ENCODE measurements around the gene FMNL3. TPM values are rescaled to one million over a fixed set of nuclear protein-coding genes. Genes with fewer than 3 reads are reported as not detected.

The FMNL3 gene
- total RNA-seq, 1 donor from 2014 or later = 148 TPM

DNA sequence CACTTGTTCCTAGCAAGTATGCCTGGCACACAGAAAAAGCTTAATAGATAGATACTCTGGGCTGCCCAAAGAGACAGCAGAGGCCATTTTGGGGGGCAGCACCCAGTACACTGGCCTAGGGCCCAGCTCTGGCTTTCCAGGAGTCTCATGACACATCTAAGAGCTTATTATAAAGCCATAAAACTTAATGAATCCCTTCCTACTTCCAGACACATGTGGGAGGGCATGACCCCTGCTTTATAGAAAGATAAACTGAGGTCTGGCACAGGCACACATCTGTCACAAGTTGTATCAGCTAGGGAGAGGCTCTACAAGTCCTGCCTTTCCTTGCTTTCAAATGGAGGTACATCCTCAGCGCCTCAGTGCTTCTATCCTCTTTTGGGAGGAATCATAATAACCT is 27.1 kb downstream of the FMNL3 start:
- no peak for DNase-seq (ENCODE audit: extremely low read depth, low read depth, low spot score)

DNA sequence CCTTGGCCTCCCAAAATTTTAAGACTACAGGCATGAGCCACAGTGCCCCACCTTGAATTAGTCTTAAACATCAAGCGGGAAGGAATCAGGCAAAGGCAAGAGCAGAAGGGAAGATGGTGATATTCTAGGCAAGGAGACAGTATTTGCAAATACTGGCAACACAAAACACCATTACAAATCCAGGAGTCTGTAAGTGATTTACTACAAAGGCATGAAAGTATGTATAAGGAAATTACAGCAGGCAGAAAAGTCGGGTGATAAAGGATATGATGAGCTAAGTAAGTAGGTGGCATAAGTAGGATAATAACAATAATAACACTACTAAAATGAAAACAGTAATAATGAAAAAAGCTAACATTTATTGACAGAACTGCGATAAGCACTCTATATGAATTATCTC is 28.5 kb downstream of the FMNL3 start:
- no peak for DNase-seq (ENCODE audit: extremely low read depth, low read depth, low spot score)

- no peak for DNase-seq (ENCODE audit: extremely low read depth, low read depth, low spot score)
Observed at GRCh38 chr12:49675137-49675536, 32.1 kb downstream of the FMNL3 start.

DNA sequence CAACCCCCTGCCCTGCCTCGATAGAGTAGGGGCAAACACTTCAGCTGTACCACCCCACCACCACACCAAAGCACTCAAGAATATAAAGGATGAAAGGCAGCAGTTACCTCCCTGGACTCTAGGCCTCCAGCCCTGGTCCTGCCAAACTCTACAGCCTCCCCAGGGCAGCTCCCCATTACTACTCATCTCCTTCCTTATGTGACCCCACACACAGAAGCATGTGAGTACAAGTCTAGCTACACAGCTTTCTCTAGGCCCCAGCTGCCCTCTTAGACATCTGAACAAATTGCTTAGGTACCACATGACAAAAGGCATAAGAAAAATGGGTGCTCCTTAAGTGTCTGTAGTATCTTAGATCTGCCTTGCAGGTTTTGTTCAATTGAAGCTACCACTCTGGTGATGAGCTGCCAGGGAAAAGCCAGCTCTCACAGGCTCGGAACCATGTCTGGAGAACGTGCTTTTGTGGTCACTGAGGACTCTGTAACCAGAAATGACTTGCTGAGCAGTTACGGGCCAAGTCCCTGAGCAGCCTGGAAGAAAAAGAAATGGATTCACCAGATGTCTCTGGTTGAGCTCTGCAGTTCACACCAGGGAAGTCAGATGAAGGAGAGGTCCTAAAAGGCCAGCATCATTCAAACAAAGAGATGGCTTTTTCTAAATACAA is 32.8 kb downstream of the FMNL3 start:
- no peak for DNase-seq (ENCODE audit: extremely low read depth, low read depth, low spot score)

- DNase-seq (ENCODE audit: extremely low read depth, low read depth, low spot score) = no peak
Observed at GRCh38 chr12:49673446-49674317, 33.5 kb downstream of the FMNL3 start.

DNA sequence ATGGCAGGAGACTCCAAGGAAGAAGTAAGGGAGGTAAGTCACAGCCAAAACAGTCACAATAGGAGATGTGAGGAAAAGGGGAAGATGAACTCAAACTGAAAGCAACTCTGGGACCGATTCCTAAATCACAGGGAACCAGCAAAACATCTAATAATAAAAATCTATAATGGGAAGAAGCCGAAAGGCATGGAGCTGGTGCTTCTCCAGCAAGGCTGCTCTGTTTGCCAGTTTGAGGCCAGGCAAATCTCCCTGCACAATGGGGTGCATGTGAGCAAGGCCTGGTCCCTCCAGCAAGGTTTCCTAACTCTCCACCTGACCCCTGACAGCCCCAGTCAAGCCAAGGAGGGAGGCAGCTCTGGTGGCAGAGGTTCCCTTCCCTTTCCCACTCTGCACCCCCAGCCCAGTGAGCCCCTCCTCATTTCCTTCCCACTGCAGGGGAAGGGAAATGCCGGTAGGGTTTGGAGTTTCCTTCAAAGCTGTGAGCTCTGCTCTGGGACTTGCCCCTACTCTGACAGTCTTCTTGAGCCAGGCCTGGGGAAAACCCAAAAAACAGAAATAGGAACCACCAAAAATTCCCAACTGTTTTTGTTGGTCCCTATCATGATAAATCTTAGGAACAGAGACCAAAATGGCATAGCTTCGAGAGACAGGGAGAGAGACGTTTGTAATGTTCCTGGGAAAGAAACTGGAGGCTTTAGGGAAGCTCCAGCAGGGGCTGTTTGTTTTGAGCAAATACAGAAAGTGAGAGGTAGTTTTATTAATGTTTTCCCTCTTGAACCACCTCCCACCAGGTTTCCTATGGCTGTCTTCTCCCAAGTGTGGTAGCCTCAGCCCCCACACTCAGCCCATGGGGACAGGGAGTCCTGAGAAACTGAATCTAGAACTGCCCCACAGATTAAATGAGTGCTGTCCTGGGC is 34.6 kb downstream of the FMNL3 start:
- no peak for DNase-seq (ENCODE audit: extremely low read depth, low read depth, low spot score)

DNA sequence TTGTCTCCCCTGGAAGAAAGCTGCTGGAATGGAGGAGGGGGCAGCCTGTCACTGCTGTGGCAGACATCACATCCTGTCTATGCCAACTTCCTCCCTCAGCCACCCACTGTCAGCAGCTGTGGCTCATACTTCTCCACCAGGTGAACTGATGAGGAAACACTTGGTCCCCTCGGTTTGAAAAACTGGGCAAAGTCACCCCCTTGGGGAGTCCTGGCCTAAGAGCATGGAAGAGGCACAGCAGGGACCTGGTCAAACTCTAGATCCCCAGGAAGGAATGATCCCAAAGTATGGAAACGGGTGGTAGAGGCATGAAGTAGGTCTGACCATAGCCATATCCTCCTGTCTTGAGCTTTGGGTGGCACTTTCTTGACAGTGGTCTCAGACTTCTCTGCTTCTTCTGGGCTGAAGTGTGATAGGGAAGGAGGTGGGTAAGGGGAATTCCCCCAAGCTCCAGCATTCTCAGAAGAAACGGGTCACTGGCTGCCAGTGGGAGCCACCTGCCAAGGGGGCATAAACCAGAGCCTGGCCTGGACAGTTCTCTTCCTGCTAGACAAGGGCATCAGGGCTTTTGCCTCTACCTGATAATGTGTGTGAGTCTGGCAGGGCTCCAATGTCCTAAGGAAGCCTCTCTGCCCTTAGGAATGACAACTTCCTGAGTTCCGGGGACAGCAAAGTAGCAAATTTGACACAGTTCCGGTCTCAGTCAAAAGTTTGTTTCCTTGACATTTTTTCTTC is 36.0 kb downstream of the FMNL3 start:
- DNase-seq (ENCODE audit: extremely low read depth, low read depth, low spot score) = no peak

DNA sequence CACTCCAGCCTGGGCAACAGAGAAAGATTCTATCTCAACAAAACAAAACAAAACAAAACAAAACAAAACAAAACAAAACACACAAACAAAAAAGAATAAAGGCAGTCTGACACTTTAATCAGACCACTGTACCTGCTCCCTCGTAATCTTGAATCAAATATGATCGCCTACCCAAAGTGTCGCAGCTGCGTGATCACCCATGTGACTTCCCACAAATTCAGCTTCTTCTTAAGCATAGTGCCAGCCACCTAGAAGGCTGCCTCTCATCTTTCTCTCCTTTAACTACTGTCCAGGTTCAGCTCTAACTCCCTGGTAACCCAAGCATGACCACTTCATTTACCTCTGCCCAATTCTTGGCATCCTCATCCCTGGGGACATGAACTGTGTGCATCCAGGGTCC is 37.4 kb downstream of the FMNL3 start:
- no peak for DNase-seq (ENCODE audit: extremely low read depth, low read depth, low spot score)

DNA sequence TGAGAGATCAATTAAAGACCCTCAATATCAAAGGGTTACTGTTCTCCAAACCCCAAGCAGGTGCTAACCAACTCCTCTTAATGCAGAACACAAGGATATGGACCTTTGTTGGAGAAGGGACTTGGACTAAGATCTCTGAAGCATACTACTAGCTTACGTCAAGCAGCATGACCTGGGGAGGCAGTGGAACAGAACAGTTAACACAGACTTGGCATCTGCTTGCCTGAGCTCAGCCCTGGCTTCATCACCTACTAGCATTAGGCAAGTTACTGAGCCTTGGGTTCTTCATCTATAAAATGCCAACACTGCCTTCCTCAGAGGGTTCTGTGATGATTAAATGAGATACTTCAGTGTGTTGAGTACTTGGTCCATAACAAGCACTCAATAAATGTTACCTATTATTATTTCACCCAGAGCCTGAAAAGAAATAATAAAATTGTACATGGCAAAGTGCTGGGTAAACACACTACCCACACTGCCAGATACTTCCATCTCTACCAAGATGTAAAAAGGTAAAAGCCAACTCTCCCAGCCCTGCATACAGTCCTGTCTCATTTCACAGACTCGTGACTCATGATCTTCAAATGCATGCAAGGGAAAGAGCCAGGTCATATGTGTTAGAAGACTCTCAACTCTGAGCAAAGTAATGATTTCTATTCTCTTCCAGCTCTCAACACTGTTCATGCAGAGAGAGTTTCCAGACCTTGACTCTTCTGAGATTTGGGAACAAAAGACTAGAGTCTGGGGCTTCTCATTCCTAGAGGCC is 39.7 kb downstream of the FMNL3 start:
- DNase-seq (ENCODE audit: extremely low read depth, low read depth, low spot score) = no peak

DNA sequence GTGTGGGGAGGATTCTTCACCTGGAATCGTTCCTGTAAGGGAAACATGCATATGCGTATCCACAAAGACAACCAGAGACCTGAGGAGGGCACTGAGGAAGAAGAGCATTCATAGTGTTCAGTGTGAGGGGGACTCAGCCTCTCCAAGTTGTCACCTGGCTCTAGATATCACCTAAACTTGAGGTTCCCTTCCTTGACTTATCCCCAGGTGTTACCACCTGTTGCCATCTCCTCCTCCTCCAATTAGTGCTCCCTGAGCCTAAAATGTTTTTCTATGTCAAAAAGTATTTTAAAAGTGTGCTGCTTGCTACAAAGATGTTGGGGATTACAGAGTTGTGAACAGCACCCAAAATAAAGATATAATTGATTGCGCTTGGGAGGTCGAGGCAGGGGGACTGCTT is 41.0 kb downstream of the FMNL3 start:
- DNase-seq (ENCODE audit: extremely low read depth, low read depth, low spot score) = no peak

- no peak for DNase-seq (ENCODE audit: extremely low read depth, low read depth, low spot score)
Observed at GRCh38 chr12:49665384-49665783, 41.8 kb downstream of the FMNL3 start.

GRCh38 chr12:49664591-49665239 is 42.5 kb downstream of the FMNL3 start:
- no peak for DNase-seq (ENCODE audit: extremely low read depth, low read depth, low spot score)

DNA sequence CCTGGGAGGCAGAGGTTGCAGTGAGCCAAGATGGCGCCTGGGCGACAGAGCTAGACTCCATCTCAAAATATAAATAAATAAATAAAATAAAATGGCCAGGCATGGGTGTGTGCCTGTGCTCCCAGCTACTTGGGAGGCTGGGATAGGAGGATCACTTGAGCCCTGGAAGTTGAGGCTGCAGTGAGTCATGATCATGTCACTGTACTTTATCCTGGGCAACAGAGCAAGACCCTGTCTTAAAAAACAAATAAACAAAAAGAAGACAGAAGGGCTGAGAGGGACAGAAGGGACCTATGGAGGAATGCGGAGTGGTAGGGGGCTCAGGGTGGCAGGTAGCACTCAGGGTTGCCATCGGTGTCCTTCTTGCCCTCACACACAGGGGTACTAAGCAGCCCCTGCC is 43.0 kb downstream of the FMNL3 start:
- DNase-seq (ENCODE audit: extremely low read depth, low read depth, low spot score) = no peak

GRCh38 chr12:49662998-49663843 is 44.0 kb downstream of the FMNL3 start:
- no peak for DNase-seq (ENCODE audit: extremely low read depth, low read depth, low spot score)

DNA sequence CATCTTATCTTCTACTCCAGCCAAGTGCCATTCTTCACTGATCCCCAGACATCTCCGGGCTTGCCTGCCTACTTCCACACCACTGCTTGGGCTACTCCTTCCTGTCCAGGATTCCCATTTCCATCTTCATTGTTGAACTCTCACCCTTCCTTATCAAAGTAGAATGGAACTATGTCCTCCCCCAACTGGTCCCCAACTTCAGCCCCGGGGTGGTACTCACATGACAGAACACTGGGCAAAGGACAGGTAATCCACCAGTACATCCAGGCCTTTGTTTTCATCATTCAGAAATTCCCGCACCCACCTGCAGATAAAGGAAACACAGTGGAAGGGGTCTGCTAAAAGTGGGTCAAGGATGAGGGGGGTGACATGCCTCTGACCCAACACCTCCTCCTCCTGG is 45.5 kb downstream of the FMNL3 start:
- no peak for DNase-seq (ENCODE audit: extremely low read depth, low read depth, low spot score)

GRCh38 chr12:49661191-49661590 is 46.0 kb downstream of the FMNL3 start:
- no peak for DNase-seq (ENCODE audit: extremely low read depth, low read depth, low spot score)

GRCh38 chr12:49659753-49660152 is 47.5 kb downstream of the FMNL3 start:
- DNase-seq (ENCODE audit: extremely low read depth, low read depth, low spot score) = no peak

GRCh38 chr12:49658276-49658675 is 48.9 kb downstream of the FMNL3 start:
- no peak for DNase-seq (ENCODE audit: extremely low read depth, low read depth, low spot score)
